Measurements from ENCODE around the gene ACOT8.

The ACOT8 gene

DNA sequence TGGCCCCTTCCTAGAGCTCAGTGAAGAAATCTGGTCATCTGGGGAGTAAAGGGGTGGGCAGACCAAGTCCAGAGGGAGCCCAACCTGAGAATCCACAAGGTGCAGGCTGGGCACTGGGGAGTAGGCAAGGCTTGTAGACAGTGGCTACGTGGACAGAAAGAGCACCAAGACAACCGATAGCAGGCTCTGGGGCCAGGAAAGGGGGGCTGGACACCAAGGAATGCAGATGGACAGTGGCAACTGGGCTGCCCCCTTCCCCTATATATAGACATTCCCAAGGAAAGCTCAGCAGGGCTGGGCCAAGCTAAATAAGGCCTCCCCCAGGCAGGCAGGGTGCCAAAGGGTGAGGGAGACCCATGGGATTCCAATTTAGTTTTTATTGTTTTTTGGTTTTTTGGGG is 28.6 kb downstream of the ACOT8 start:
- ChIA-PET CTCF (no interaction called here), POLR2A (no interaction called here)
- TF ChIP-seq CTBP1 (IDR thresholded peaks at IDR 0.05; ENCODE audit: borderline replicate concordance) (no peak), BHLHE40 (IDR thresholded peaks at IDR 0.05; ENCODE audit: borderline replicate concordance) (no peak), TARDBP (IDR thresholded peaks at IDR 0.05) (no peak), ZNF384 (IDR thresholded peaks at IDR 0.05) (no peak), FOXA1 (IDR thresholded peaks at IDR 0.05) (no peak)
- no peak for DNase-seq (ENCODE audit: extremely low spot score)

- CTCF ChIA-PET = no interaction called here
- no peak for TF ChIP-seq SP1 (IDR thresholded peaks at IDR 0.05)
- TF ChIP-seq ZNF384 (IDR thresholded peaks at IDR 0.05) = no peak
- TF ChIP-seq BHLHE40 (IDR thresholded peaks at IDR 0.05; ENCODE audit: borderline replicate concordance) = no peak
- DNase-seq (ENCODE audit: extremely low spot score) = no peak
- POLR2A ChIA-PET = no interaction called here
Measured at GRCh38 chr20:45827712-45828111, 29.5 kb downstream of the ACOT8 start.

GRCh38 chr20:45827030-45827652 is 30.1 kb downstream of the ACOT8 start, which contains the start of gene TNNC2:
Gene TNNC2 (minus strand): TSS chr20:45827312. CDS start chr20:45827248, 64 bp downstream.
- ChIA-PET CTCF (no interaction called here), POLR2A (interaction anchor here (1.2 kb wide), 1 partner anchor 9 kb away, joined by 3 read pairs; no protein-coding TSS in a partner anchor)

GRCh38 chr20:45826381-45827019 is 30.7 kb downstream of the ACOT8 start:
- DNase-seq (ENCODE audit: extremely low spot score) = no peak
- TF ChIP-seq FOXK2 (IDR thresholded peaks at IDR 0.05) (no peak), ARNT (IDR thresholded peaks at IDR 0.05) (no peak), SP1 (IDR thresholded peaks at IDR 0.05) (no peak), SUZ12 (IDR thresholded peaks at IDR 0.05) (no peak), TARDBP (IDR thresholded peaks at IDR 0.05) (no peak), CTBP1 (IDR thresholded peaks at IDR 0.05; ENCODE audit: borderline replicate concordance) (no peak), FOXM1 (IDR thresholded peaks at IDR 0.05; ENCODE audit: borderline replicate concordance) (no peak), ZNF384 (IDR thresholded peaks at IDR 0.05) (no peak), BHLHE40 (IDR thresholded peaks at IDR 0.05; ENCODE audit: borderline replicate concordance) (no peak), NFRKB (IDR thresholded peaks at IDR 0.05) (no peak), FOXA1 (IDR thresholded peaks at IDR 0.05) (no peak), L3MBTL2 (conservative IDR thresholded peaks at IDR 0.05) (no peak)
- TF ChIP-seq, protein P1, sequence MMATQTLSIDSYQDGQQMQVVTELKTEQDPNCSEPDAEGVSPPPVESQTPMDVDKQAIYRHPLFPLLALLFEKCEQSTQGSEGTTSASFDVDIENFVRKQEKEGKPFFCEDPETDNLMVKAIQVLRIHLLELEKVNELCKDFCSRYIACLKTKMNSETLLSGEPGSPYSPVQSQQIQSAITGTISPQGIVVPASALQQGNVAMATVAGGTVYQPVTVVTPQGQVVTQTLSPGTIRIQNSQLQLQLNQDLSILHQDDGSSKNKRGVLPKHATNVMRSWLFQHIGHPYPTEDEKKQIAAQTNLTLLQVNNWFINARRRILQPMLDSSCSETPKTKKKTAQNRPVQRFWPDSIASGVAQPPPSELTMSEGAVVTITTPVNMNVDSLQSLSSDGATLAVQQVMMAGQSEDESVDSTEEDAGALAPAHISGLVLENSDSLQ (IDR thresholded peaks at IDR 0.05) = no peak
- ChIA-PET CTCF (no interaction called here), POLR2A (interaction anchor here (1.0 to 1.2 kb wide), 2 partner anchors 9 to 14 kb away, joined by 3 to 4 read pairs; partner anchors contain the start of gene UBE2C)

More at GRCh38 chr20:45827030-45827652, 30.1 kb downstream of the ACOT8 start, which contains the start of gene TNNC2:
- no peak for DNase-seq (ENCODE audit: extremely low spot score)
- TF ChIP-seq ARNT (IDR thresholded peaks at IDR 0.05) (no peak), CTBP1 (IDR thresholded peaks at IDR 0.05; ENCODE audit: borderline replicate concordance) (no peak), BHLHE40 (IDR thresholded peaks at IDR 0.05; ENCODE audit: borderline replicate concordance) (no peak), TARDBP (IDR thresholded peaks at IDR 0.05) (no peak), FOXM1 (IDR thresholded peaks at IDR 0.05; ENCODE audit: borderline replicate concordance) (no peak), SP1 (IDR thresholded peaks at IDR 0.05) (no peak), LEF1 (IDR thresholded peaks at IDR 0.05; ENCODE audit: borderline replicate concordance) (no peak), SUZ12 (IDR thresholded peaks at IDR 0.05) (no peak), L3MBTL2 (conservative IDR thresholded peaks at IDR 0.05) (no peak), FOXA1 (IDR thresholded peaks at IDR 0.05) (no peak), NFRKB (IDR thresholded peaks at IDR 0.05) (no peak), ELF4 (IDR thresholded peaks at IDR 0.05) (no peak), HDGF (IDR thresholded peaks at IDR 0.05; ENCODE audit: borderline replicate concordance) (no peak), ZNF384 (IDR thresholded peaks at IDR 0.05) (no peak), FOXK2 (IDR thresholded peaks at IDR 0.05) (no peak)
- TF ChIP-seq, protein P1 (IDR thresholded peaks at IDR 0.05) = no peak

GRCh38 chr20:45823949-45824835 is 33.0 kb downstream of the ACOT8 start:
- ChIA-PET CTCF (interaction anchor here (0.8 kb wide), 1 partner anchor 139 kb away, joined by 3 read pairs; no protein-coding TSS in a partner anchor), POLR2A (interaction anchor here (0.5 to 1.1 kb wide), 3 partner anchors 10 to 630 kb away, joined by 3 to 4 read pairs (median 3); partner anchors contain the start of genes ACOT8 and SNX21)
- TF ChIP-seq ARNT (IDR thresholded peaks at IDR 0.05) = no peak
- TF ChIP-seq, protein P1 (IDR thresholded peaks at IDR 0.05) = no peak
- no peak for TF ChIP-seq FOXK2 (IDR thresholded peaks at IDR 0.05)
- TF ChIP-seq TARDBP (IDR thresholded peaks at IDR 0.05) = no peak
- TF ChIP-seq BHLHE40 (IDR thresholded peaks at IDR 0.05; ENCODE audit: borderline replicate concordance) = no peak
- no peak for TF ChIP-seq L3MBTL2 (conservative IDR thresholded peaks at IDR 0.05)
- no peak for TF ChIP-seq ELF4 (IDR thresholded peaks at IDR 0.05)
- no peak for TF ChIP-seq SP1 (IDR thresholded peaks at IDR 0.05)
- TF ChIP-seq HDGF (IDR thresholded peaks at IDR 0.05; ENCODE audit: borderline replicate concordance) = no peak
- TF ChIP-seq LEF1 (IDR thresholded peaks at IDR 0.05; ENCODE audit: borderline replicate concordance) = no peak
- no peak for DNase-seq (ENCODE audit: extremely low spot score)
